ENCODE data around the gene TMEM63C.
"Not testable (repeated sequence)": the region's sequence is repeated elsewhere in the genome, so short reads cannot be mapped to it uniquely, and the experiment has no call there.

The TMEM63C gene

GRCh38 chr14:77154421-77154820 lies 27.2 kb upstream of the TMEM63C start:
- no peak for DNase-seq (ENCODE audit: low read depth in 3 of 3)

GRCh38 chr14:77155083-77155482 lies 26.5 kb upstream of the TMEM63C start:
- no peak for DNase-seq (ENCODE audit: low read depth in 3 of 3)

GRCh38 chr14:77157740-77158139 lies 23.9 kb upstream of the TMEM63C start:
- DNase-seq (ENCODE audit: low read depth in 3 of 3) = no peak

- no peak for DNase-seq (ENCODE audit: low read depth in 3 of 3)
These were observed 23.3 kb upstream of the TMEM63C start for GRCh38 chr14:77158175-77158881.

- no peak for DNase-seq (ENCODE audit: low read depth in 3 of 3)
These were observed 22.7 kb upstream of the TMEM63C start for GRCh38 chr14:77158882-77159255.

- DNase-seq (ENCODE audit: low read depth in 3 of 3) = no peak
These were observed 20.6 kb upstream of the TMEM63C start for GRCh38 chr14:77161011-77161410.

- DNase-seq (ENCODE audit: low read depth in 3 of 3) = no peak
These were observed 11.6 kb upstream of the TMEM63C start for GRCh38 chr14:77170045-77170444.

GRCh38 chr14:77172916-77173315 lies 8.7 kb upstream of the TMEM63C start:
- DNase-seq (ENCODE audit: low read depth in 3 of 3) = no peak

- not testable (repeated sequence) for DNase-seq (ENCODE audit: low read depth in 3 of 3)
These were observed 7.5 kb upstream of the TMEM63C start for GRCh38 chr14:77173911-77174617.

GRCh38 chr14:77175843-77176242 lies 5.8 kb upstream of the TMEM63C start:
- no peak for DNase-seq (ENCODE audit: low read depth in 3 of 3)

GRCh38 chr14:77177702-77178101 lies 3.9 kb upstream of the TMEM63C start:
- no peak for DNase-seq (ENCODE audit: low read depth in 3 of 3)

- no peak for DNase-seq (ENCODE audit: low read depth in 3 of 3)
These were observed 2.9 kb upstream of the TMEM63C start for GRCh38 chr14:77178656-77179055.

GRCh38 chr14:77180726-77181602 lies 634 bp upstream of the TMEM63C start:
- no peak for DNase-seq (ENCODE audit: low read depth in 3 of 3)

- DNase-seq (ENCODE audit: low read depth in 3 of 3) = no peak
These were observed 2.3 kb downstream of the TMEM63C start for GRCh38 chr14:77183896-77184295.

- no peak for DNase-seq (ENCODE audit: low read depth in 3 of 3)
These were observed 2.9 kb downstream of the TMEM63C start for GRCh38 chr14:77184396-77185092.

GRCh38 chr14:77185093-77185465 lies 3.5 kb downstream of the TMEM63C start:
- no peak for DNase-seq (ENCODE audit: low read depth in 3 of 3)

GRCh38 chr14:77186911-77187648 lies 5.5 kb downstream of the TMEM63C start:
- no peak for DNase-seq (ENCODE audit: low read depth in 3 of 3)

- no peak for DNase-seq (ENCODE audit: low read depth in 3 of 3)
These were observed 6.0 kb downstream of the TMEM63C start for GRCh38 chr14:77187649-77188012.

- DNase-seq (ENCODE audit: low read depth in 3 of 3) = no peak
These were observed 7.9 kb downstream of the TMEM63C start for GRCh38 chr14:77189479-77189878.

- no peak for DNase-seq (ENCODE audit: low read depth in 3 of 3)
These were observed 9.4 kb downstream of the TMEM63C start for GRCh38 chr14:77190977-77191376.

- DNase-seq (ENCODE audit: low read depth in 3 of 3) = no peak
These were observed 13.1 kb downstream of the TMEM63C start for GRCh38 chr14:77194706-77195105.

Measured in stimulated activated CD4-positive, alpha-beta T cell treated with anti-CD3 and anti-CD28 coated beads, TNF-alpha, amount 100 ng/mL, for 4 hours (primary cell).